HL-60 (cell line): ENCODE measurements around the gene DOCK7.

ENCODE experiments used
- DNase-seq, 2 experiments: peaks; one replicate each; pipeline ENCODE4 v3.0.0-alpha.2; 2010 to 2020; ENCODE audit warnings: low read depth in 1 of 2, low spot score in 1 of 2
- H3K27ac ChIP-seq: fragments of 250-450 bp; sonication (Bioruptor Pico); replicated peaks from 2 replicates; pipeline ENCODE4 v1.5.1; 2020; ENCODE audit warnings: mild to moderate bottlenecking, moderate library complexity
- H3K27me3 ChIP-seq: fragments of 250-450 bp; sonication (Bioruptor Pico); 2 replicates; pipeline ENCODE4 v1.5.1; 2021; ENCODE audit warnings: mild to moderate bottlenecking, moderate library complexity; ENCODE audit not compliant: insufficient read depth, poor library complexity, severe bottlenecking
- H3K4me3 ChIP-seq: replicated peaks from 2 replicates; pipeline ENCODE4 v1.5.1; 2011; ENCODE audit warnings: mild to moderate bottlenecking, control low read depth, low read length; ENCODE audit not compliant: insufficient read depth
- GABPA ChIP-seq: IDR thresholded peaks from 2 replicates; pipeline ENCODE4 v1.6.1; 2012; ENCODE audit warnings: low read depth
- POLR2AphosphoS5 ChIP-seq: IDR thresholded peaks from 2 replicates; pipeline ENCODE4 v1.6.1; 2012; ENCODE audit warnings: low read depth
- SPI1 ChIP-seq: IDR thresholded peaks from 2 replicates; pipeline ENCODE4 v1.6.1; 2012; ENCODE audit warnings: low read depth, mild to moderate bottlenecking, borderline replicate concordance
- TF ChIP-seq, protein P1 (sequence below): IDR thresholded peaks from one replicate; pipeline ENCODE4 v1.5.1; 2011; ENCODE audit warnings: low read length, control low read depth, inconsistent platforms; ENCODE audit not compliant: insufficient read depth
- TF ChIP-seq, protein P2 (sequence below): IDR thresholded peaks from 2 replicates; pipeline ENCODE4 v1.6.1; 2012; ENCODE audit warnings: low read depth; ENCODE audit not compliant: insufficient replicate concordance

The DOCK7 gene

DNA sequence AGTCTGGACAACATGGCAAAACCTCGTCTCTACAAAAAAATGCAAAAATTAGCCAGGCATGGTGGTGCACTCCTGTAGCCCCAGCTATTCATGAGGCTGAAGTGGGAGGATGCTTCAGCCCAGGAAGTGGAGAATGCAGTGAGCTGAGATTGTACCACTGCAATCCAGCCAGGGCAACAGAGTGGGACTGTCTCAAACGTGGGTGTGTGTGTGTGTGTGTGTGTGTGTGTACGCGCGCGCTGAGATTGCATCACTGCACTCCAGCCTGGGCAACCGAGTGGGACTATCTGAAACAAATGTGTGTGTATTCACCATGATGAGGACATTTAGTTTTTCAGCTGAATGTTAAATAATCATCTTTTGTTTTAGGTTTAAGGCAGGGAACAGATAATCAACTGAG, 230.2 kb downstream of the DOCK7 start:
- no peak overlapping the region for H3K4me3 ChIP-seq
- H3K27ac ChIP-seq, result no peak overlapping the region
- no peaks in the 10 kb centered on the region for H3K27me3 ChIP-seq
- DNase-seq, result peak in 1 of 2 experiments; percentile 4
- TF ChIP-seq POLR2AphosphoS5 (peak; percentile 35; the same call in 1 of the 2 replicates), GABPA (no peak)

DNA sequence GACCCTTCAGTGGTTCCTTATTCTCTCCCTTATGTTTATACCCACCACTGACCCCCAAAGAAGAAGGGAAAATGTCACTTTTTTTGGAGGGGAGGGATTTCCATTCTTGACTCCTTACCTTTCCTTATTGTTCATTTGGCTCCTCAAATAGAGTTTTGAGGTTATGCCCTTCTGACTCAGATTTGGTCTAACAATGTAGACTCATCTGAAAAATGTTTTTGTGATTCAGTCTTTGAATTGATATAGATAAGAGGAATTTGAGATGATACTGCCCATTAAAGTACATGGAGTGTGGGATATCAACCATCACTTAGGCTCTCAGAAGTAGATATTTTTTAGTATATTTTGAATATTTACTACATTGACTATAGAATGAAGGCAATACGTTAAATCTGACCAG, 235.2 kb downstream of the DOCK7 start:
- DNase-seq, result no peak
- no peak overlapping the region for H3K4me3 ChIP-seq
- TF ChIP-seq, protein P1, sequence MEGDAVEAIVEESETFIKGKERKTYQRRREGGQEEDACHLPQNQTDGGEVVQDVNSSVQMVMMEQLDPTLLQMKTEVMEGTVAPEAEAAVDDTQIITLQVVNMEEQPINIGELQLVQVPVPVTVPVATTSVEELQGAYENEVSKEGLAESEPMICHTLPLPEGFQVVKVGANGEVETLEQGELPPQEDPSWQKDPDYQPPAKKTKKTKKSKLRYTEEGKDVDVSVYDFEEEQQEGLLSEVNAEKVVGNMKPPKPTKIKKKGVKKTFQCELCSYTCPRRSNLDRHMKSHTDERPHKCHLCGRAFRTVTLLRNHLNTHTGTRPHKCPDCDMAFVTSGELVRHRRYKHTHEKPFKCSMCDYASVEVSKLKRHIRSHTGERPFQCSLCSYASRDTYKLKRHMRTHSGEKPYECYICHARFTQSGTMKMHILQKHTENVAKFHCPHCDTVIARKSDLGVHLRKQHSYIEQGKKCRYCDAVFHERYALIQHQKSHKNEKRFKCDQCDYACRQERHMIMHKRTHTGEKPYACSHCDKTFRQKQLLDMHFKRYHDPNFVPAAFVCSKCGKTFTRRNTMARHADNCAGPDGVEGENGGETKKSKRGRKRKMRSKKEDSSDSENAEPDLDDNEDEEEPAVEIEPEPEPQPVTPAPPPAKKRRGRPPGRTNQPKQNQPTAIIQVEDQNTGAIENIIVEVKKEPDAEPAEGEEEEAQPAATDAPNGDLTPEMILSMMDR, result no peak
- TF ChIP-seq SPI1 (no peak), POLR2AphosphoS5 (no peak), GABPA (no peak)
- TF ChIP-seq, protein P2, sequence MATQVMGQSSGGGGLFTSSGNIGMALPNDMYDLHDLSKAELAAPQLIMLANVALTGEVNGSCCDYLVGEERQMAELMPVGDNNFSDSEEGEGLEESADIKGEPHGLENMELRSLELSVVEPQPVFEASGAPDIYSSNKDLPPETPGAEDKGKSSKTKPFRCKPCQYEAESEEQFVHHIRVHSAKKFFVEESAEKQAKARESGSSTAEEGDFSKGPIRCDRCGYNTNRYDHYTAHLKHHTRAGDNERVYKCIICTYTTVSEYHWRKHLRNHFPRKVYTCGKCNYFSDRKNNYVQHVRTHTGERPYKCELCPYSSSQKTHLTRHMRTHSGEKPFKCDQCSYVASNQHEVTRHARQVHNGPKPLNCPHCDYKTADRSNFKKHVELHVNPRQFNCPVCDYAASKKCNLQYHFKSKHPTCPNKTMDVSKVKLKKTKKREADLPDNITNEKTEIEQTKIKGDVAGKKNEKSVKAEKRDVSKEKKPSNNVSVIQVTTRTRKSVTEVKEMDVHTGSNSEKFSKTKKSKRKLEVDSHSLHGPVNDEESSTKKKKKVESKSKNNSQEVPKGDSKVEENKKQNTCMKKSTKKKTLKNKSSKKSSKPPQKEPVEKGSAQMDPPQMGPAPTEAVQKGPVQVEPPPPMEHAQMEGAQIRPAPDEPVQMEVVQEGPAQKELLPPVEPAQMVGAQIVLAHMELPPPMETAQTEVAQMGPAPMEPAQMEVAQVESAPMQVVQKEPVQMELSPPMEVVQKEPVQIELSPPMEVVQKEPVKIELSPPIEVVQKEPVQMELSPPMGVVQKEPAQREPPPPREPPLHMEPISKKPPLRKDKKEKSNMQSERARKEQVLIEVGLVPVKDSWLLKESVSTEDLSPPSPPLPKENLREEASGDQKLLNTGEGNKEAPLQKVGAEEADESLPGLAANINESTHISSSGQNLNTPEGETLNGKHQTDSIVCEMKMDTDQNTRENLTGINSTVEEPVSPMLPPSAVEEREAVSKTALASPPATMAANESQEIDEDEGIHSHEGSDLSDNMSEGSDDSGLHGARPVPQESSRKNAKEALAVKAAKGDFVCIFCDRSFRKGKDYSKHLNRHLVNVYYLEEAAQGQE, result no peak

DNA sequence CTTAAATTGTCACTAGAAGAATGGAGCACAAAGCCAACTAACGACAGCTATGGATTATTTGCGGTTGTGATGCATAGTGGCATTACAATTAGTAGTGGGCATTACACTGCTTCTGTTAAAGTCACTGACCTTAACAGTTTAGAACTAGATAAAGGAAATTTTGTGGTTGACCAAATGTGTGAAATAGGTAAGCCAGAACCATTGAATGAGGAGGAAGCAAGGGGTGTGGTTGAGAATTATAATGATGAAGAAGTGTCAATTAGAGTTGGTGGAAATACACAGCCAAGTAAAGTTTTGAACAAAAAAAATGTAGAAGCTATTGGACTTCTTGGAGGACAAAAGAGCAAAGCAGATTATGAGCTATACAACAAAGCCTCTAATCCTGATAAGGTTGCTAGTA, 237.9 kb downstream of the DOCK7 start:
- no peaks in the 10 kb centered on the region for H3K27me3 ChIP-seq
- TF ChIP-seq, protein P1, result no peak
- TF ChIP-seq GABPA, result no peak
- TF ChIP-seq POLR2AphosphoS5, result no peak
- TF ChIP-seq, protein P2, result no peak
- no peak for TF ChIP-seq SPI1
- H3K27ac ChIP-seq, result no peak overlapping the region
- no peak overlapping the region for H3K4me3 ChIP-seq
- no peak for DNase-seq

More for the DNA sequence above, 235.2 kb downstream of the DOCK7 start:
- no peak overlapping the region for H3K27ac ChIP-seq
- H3K27me3 ChIP-seq, result no peaks in the 10 kb centered on the region

DNA sequence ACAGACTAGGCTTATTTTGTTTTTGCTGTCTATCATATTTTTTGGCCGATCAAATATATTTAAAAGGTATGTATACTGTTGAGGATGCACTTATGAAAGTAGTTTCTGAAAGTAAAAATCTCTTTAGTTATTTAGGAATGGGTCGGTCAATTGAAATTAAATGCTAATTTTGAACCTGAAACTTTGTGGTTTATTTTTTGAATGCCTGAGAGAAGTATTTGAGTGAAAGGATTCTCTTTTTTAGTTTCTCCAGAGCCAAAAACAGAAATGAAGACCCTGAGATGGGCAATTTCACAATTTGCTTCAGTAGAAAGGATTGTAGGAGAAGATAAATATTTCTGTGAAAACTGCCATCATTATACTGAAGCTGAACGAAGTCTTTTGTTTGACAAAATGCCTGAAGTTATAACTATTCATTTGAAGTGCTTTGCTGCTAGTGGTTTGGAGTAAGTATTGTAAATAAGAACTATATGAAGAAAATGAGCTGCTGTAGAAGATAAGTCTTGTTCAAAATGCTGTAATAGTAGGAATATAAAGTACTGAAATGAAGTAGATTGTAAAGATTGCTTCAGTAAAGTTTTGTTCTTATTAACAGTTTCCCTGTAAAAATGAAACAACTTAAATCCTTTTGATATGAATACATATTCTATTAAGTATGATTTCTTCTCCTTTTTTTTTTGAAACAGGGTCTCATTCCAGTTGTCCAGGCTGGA, 239.8 kb downstream of the DOCK7 start:
- H3K27me3 ChIP-seq, result no peaks in the 10 kb centered on the region
- no peak for DNase-seq
- TF ChIP-seq, protein P1, result no peak
- TF ChIP-seq POLR2AphosphoS5 (no peak), GABPA (no peak), SPI1 (no peak)
- TF ChIP-seq, protein P2, result no peak
- no peak overlapping the region for H3K4me3 ChIP-seq
- no peak overlapping the region for H3K27ac ChIP-seq
